Measurements from ENCODE around the gene SNRNP70. TPM values are rescaled to one million over a fixed set of nuclear protein-coding genes. Genes with fewer than 3 reads are reported as not detected.
"Not testable (repeated sequence)": the region's sequence is repeated elsewhere in the genome, so short reads cannot be mapped to it uniquely, and the experiment has no call there.

Gene SNRNP70, protein sequence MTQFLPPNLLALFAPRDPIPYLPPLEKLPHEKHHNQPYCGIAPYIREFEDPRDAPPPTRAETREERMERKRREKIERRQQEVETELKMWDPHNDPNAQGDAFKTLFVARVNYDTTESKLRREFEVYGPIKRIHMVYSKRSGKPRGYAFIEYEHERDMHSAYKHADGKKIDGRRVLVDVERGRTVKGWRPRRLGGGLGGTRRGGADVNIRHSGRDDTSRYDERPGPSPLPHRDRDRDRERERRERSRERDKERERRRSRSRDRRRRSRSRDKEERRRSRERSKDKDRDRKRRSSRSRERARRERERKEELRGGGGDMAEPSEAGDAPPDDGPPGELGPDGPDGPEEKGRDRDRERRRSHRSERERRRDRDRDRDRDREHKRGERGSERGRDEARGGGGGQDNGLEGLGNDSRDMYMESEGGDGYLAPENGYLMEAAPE
- total RNA-seq: 259 and 279 TPM in 2 replicates

DNA sequence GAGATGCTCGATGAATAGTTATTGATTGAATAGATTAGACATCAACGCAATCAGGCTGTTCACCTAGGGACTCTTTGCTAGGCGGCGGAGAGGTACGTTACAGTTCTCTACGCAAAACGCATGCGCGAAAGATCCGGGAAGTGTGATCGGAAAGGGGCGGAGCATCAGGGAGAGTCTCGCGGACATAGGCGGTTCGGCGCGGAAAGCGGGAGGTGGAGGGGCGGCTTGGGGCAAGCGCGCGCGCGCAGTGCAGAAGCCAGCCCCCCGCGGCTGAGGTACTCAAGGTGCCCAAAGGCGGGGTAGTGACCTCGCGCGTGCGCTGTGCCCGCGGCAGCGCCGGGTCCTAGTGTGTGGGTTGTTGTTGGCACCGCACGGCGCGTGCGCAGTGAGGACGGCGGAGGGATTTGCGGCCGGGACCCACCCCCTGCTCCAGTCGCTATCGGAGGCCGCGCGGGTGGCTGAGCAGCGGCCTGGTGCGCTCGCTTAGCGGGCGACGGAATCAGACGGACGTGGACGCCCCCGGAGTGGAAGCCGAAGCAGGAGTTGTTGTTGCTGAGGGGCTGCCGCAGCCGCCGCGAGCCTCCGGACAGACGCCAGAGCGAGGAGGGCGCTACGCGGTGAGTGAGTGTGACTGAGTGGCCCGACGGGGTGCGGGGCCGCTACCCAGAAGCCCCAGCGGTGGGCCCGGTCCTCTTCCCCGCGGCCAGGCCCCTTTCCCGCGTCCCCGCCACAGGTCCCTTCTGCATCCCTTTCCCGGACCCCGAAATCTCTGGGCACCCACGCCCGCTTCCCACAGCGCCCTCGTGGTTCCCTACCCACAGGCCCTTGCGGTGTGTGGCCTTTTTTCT, at the start of gene SNRNP70:
Gene SNRNP70 (plus strand): TSS at position 432 of the 848 bp plus-strand sequence. CDS start 964 bp downstream, outside the sequence.
- peaks cover 31% of the 10 kb centered on the region for H3K36me3 Mint-ChIP-seq (ENCODE audit: low read depth)
- peak within 1 kb of the TSS; percentile 76 for H3K27ac Mint-ChIP-seq
- no peaks in the 10 kb centered on the region for H3K27me3 Mint-ChIP-seq (ENCODE audit: low read depth)
- peak within 1 kb of the TSS; percentile 99 for H3K4me3 Mint-ChIP-seq (ENCODE audit: low read depth)
- intact Hi-C loops (cut with micrococcal nuclease): loop anchor here (2.0 kb wide), 1 partner anchor 34 kb away; the partner anchor contains the start of genes C19orf73 and PPFIA3
- peaks cover 18% of the 10 kb centered on the region for H3K4me1 Mint-ChIP-seq (ENCODE audit: low read depth)
- DNase-seq (ENCODE audit: low spot score): peak; percentile 99
- H3K9me3 Mint-ChIP-seq: no peaks in the 10 kb centered on the region

DNA sequence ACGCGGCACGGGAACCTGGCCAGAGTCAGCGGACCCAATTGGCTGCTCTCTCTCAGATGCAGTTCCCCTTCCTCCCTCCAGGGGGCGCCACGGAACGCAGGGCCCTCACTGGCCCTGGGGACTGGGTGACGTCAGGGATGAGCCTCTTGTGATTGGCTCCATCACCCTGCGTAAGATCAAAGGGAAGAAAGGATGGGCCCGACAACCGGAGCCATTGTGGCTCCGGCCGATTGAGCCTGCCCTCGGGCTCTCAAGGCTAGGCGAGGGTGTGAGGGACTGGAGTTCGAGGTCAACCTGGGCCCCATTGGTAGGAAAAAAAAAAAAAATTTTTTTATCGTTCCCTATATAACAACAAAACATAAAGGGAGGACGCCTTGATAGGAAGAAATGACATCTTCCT, 48.4 kb upstream of the SNRNP70 start, which contains the start of gene CGB1:
Gene CGB1 (minus strand): TSS at position 81 of the 400 bp plus-strand sequence. CDS start 184 bp downstream, outside the sequence.
- H3K27me3 Mint-ChIP-seq (ENCODE audit: low read depth); H3K4me3 Mint-ChIP-seq (ENCODE audit: low read depth); H3K4me1 Mint-ChIP-seq (ENCODE audit: low read depth); H3K9me3 Mint-ChIP-seq; intact Hi-C loops (cut with micrococcal nuclease); H3K27ac Mint-ChIP-seq; H3K36me3 Mint-ChIP-seq (ENCODE audit: low read depth): not testable (repeated sequence)
- DNase-seq (ENCODE audit: low spot score): peak; percentile 44

DNA sequence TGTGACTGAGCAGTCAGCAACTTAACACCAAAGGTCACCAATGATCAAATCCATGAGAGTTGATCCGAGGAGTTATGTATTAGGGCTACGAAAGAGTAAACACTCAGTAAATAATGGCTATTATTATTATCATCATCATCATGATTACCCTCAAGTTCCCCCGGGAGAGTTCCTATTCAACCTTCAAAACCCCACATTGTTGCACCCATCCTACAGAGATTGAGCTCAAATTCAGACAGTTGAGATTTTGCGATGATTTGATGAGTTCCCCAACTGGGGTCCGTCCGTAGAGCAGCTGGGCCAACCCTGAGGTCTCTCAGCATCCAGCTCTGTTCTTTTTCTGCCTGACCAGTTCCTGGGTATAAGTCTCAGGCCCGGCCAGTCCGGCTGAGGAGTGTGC, 47.1 kb upstream of the SNRNP70 start:
- intact Hi-C loops (cut with micrococcal nuclease); H3K4me3 Mint-ChIP-seq (ENCODE audit: low read depth); H3K9me3 Mint-ChIP-seq; H3K36me3 Mint-ChIP-seq (ENCODE audit: low read depth); H3K27ac Mint-ChIP-seq; H3K27me3 Mint-ChIP-seq (ENCODE audit: low read depth); DNase-seq (ENCODE audit: low spot score); H3K4me1 Mint-ChIP-seq (ENCODE audit: low read depth): not testable (repeated sequence)

DNA sequence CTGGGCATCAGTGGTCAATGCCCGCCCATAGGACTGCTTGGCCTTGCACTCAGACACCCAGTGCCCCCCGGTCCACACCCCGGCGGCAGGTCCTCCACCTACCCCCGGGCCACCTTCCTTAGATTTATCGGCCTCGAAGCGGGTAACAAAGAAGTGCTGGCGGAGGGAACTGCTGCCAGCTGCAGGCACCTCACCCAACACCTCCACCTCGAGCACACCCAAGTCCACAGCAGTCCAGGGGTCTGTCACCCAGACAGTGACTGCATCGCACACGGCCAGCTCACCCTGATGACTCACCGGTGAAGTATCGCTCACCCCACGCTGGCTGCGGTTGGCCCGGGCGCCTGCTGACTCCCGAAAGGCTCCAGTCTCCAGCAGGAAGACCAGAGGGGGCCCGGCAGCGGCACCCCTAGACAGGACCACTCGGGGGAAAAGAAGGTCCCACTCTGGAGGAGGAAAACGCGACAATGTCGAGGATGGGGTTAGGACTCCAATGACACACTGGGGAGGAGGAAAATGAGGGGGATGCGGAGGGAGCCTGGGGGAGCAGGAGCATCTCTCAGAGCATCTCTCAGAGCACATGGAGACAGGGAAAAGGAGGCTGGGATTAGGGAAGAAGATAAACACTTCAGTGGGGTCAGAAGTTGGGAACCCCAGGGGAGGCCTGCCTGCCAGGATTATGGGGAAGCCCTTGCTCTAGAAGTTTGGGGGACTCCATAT, 46.5 kb upstream of the SNRNP70 start:
- intact Hi-C loops (cut with micrococcal nuclease); H3K27ac Mint-ChIP-seq; H3K27me3 Mint-ChIP-seq (ENCODE audit: low read depth); H3K4me3 Mint-ChIP-seq (ENCODE audit: low read depth); H3K4me1 Mint-ChIP-seq (ENCODE audit: low read depth); H3K9me3 Mint-ChIP-seq; H3K36me3 Mint-ChIP-seq (ENCODE audit: low read depth); DNase-seq (ENCODE audit: low spot score): not testable (repeated sequence)

DNA sequence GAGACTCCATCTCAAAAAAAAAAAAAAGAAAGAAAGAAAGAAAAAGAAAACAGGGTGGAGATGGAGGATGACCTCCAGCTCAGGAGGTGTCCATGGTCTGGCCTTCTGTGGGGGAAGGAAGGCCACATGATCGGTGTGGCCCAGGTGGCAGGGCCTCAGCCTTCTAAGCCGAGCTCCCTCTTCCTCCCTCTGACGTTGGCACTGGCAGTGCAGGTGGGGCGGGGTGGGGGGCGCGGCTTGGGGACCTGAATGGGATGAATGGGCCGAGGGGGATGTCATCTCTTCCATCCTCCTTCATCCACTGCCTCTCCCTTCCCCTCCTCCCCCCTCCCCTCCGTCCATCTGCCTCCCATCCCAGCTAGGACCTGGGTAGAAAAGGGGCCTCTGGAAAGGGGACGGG, 45.5 kb upstream of the SNRNP70 start:
- DNase-seq (ENCODE audit: low spot score); intact Hi-C loops (cut with micrococcal nuclease); H3K4me3 Mint-ChIP-seq (ENCODE audit: low read depth); H3K4me1 Mint-ChIP-seq (ENCODE audit: low read depth); H3K27me3 Mint-ChIP-seq (ENCODE audit: low read depth); H3K9me3 Mint-ChIP-seq; H3K36me3 Mint-ChIP-seq (ENCODE audit: low read depth); H3K27ac Mint-ChIP-seq: not testable (repeated sequence)

DNA sequence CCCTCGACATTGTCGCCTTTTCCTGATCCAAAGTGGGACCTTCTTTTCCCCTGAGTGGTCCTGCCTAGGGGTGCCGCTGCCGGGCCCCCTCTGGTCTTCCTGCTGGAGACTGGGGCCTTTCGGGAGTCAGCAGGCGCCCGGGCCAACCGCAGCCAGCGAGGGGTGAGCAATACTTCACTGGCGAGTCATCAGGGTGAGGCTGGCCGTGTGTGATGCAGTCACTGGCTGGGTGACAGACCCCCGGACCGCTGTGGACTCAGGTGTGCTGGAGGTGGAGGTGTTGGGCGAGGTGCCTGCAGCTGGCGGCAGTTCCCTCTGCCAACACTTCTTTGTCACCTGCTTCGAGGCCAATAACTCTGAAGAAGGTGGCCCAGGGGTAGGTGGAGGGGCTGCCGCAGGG, 43.1 kb upstream of the SNRNP70 start:
- H3K36me3 Mint-ChIP-seq (ENCODE audit: low read depth): no peaks in the 10 kb centered on the region

DNA sequence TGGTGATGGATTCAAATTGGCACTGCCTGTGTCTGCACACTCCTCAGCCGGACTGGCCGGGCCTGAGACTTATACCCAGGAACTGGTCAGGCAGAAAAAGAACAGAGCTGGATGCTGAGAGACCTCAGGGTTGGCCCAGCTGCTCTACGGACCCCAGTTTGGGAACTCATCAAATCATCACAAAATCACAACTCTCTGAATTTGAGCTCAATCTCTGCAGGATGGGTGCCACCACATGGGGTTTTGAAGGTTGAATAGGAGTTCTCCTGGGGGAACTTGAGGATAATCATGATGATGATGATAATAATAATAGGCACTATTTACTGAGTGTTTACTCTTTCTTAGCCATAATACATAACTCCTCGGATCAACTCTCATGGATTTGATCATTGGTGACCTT, 42.6 kb upstream of the SNRNP70 start:
- H3K9me3 Mint-ChIP-seq; H3K36me3 Mint-ChIP-seq (ENCODE audit: low read depth); H3K4me3 Mint-ChIP-seq (ENCODE audit: low read depth); intact Hi-C loops (cut with micrococcal nuclease); H3K27ac Mint-ChIP-seq; H3K27me3 Mint-ChIP-seq (ENCODE audit: low read depth); DNase-seq (ENCODE audit: low spot score); H3K4me1 Mint-ChIP-seq (ENCODE audit: low read depth): not testable (repeated sequence)

More for the DNA sequence above, 43.1 kb upstream of the SNRNP70 start:
- Mint-ChIP-seq H3K27me3 (ENCODE audit: low read depth) (no peaks in the 10 kb centered on the region), H3K4me3 (ENCODE audit: low read depth) (no peak overlapping the region), H3K27ac (no peak overlapping the region), H3K4me1 (ENCODE audit: low read depth) (no peaks in the 10 kb centered on the region), H3K9me3 (no peaks in the 10 kb centered on the region)
- DNase-seq (ENCODE audit: low spot score): no peak
- intact Hi-C loops (cut with micrococcal nuclease): no loop called here

DNA sequence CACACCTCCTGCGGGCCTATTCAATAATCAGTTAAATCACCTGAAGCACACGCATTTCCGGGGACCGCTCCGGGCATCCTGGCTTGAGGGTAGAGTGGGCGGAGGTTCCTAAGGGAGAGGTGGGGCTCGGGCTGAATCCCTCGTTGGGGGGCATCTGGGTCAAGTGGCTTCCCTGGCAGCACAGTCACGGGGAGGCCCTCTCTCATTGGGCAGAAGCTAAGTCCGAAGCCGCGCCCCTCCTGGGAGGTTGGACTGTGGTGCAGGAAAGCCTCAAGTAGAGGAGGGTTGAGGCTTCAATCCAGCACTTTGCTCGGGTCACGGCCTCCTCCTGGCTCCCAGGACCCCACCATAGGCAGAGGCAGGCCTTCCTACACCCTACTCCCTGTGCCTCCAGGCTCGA, 41.7 kb upstream of the SNRNP70 start, which contains the start of gene CGB5:
Gene CGB5 (plus strand): TSS at position 301 of the 400 bp plus-strand sequence. CDS start 362 bp downstream, outside the sequence.
- H3K9me3 Mint-ChIP-seq; H3K27me3 Mint-ChIP-seq (ENCODE audit: low read depth); DNase-seq (ENCODE audit: low spot score); H3K4me1 Mint-ChIP-seq (ENCODE audit: low read depth); H3K27ac Mint-ChIP-seq; intact Hi-C loops (cut with micrococcal nuclease); H3K36me3 Mint-ChIP-seq (ENCODE audit: low read depth); H3K4me3 Mint-ChIP-seq (ENCODE audit: low read depth): not testable (repeated sequence)

DNA sequence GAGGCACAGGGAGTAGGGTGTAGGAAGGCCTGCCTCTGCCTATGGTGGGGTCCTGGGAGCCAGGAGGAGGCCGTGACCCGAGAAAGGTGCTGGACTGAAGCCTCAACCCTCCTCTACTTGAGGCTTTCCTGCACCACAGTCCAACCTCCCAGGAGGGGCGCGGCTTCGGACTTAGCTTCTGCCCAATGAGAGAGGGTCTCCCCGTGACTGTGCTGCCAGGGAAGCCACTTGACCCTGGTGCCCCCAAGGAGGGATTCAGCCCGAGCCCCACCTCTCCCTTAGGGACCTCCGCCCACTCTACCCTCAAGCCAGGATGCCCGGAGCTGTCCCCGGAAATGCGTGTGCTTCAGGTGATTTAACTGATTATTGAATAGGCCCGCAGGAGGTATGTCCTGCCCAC, 36.2 kb upstream of the SNRNP70 start, which contains the start of gene CGB8:
Gene CGB8 (minus strand): TSS at position 101 of the 400 bp plus-strand sequence. CDS start 372 bp downstream, outside the sequence.
- intact Hi-C loops (cut with micrococcal nuclease); H3K27ac Mint-ChIP-seq; H3K4me1 Mint-ChIP-seq (ENCODE audit: low read depth); H3K36me3 Mint-ChIP-seq (ENCODE audit: low read depth); H3K9me3 Mint-ChIP-seq; DNase-seq (ENCODE audit: low spot score); H3K4me3 Mint-ChIP-seq (ENCODE audit: low read depth); H3K27me3 Mint-ChIP-seq (ENCODE audit: low read depth): not testable (repeated sequence)

DNA sequence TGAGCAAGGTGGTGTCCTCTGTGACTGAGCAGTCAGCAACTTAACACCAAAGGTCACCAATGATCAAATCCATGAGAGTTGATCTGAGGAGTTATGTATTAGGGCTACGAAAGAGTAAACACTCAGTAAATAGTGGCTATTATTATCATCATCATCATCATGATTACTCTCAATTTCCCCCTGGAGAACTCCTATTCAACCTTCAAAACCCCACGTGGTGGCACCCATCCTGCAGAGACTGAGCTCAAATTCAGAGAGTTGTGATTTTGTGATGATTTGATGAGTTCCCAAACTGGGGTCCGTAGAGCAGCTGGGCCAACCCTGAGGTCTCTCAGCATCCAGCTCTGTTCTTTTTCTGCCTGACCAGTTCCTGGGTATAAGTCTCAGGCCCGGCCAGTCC, 35.4 kb upstream of the SNRNP70 start:
- H3K27me3 Mint-ChIP-seq (ENCODE audit: low read depth); DNase-seq (ENCODE audit: low spot score); H3K36me3 Mint-ChIP-seq (ENCODE audit: low read depth); H3K4me1 Mint-ChIP-seq (ENCODE audit: low read depth); H3K4me3 Mint-ChIP-seq (ENCODE audit: low read depth); intact Hi-C loops (cut with micrococcal nuclease); H3K9me3 Mint-ChIP-seq; H3K27ac Mint-ChIP-seq: not testable (repeated sequence)

DNA sequence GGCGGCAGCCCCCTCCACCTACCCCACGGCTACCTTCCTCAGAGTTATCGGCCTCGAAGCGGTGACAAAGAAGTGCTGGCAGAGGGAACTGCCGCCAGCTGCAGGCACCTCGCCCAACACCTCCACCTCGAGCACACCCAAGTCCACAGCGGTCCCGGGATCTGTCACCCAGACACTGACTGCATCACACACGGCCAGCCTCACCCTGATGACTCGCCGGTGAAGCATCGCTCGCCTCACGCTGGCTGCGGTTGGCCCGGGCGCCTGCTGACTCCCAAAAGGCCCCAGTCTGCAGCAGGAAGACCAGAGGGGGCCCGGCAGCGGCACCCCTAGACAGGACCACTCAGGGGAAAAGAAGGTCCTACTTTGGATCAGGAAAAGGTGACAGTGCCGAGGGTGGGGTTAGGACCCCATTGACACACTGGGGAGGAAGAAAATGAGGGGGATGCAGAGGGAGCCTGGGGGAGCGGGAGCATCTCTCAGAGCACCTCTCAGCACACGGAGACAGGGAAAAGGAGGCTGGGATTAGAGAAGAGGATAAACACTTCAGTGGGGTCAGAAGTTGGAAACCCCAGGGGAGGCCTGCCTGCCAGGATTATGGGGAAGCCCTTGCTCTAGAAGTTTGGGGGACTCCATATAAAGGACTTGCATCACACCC, 34.7 kb upstream of the SNRNP70 start:
- H3K9me3 Mint-ChIP-seq; intact Hi-C loops (cut with micrococcal nuclease); H3K4me3 Mint-ChIP-seq (ENCODE audit: low read depth); H3K27ac Mint-ChIP-seq; H3K4me1 Mint-ChIP-seq (ENCODE audit: low read depth); H3K27me3 Mint-ChIP-seq (ENCODE audit: low read depth); H3K36me3 Mint-ChIP-seq (ENCODE audit: low read depth); DNase-seq (ENCODE audit: low spot score): not testable (repeated sequence)

All from activated T-helper 2 cell treated with anti-CD3 and anti-CD28 coated beads, Interferon-gamma antibody, Interleukin-2, Interleukin-4, amounts not matched to agents 10 μg/mL and 5 μg/mL and 100 μg/mL, durations not matched to agents 14 hours and 24 hours and 36 hours (primary cell).